ENCODE measurements around the gene THAP4.

- TF ChIP-seq NANOG (IDR thresholded peaks at IDR 0.05; ENCODE audit: borderline replicate concordance) (no peak), CREB1 (CRISPR knock-in tag; IDR thresholded peaks at IDR 0.05; ENCODE audit: low read depth) (no peak), EZH2phosphoT487 (IDR thresholded peaks at IDR 0.05; ENCODE audit: unreplicated experiment) (no peak)
Measured at GRCh38 chr2:241678784-241679540, 42.0 kb upstream of the THAP4 start.
